Lower lobe of right lung (tissue), 2 donors: Measurements from ENCODE around the gene SKP1. TPM values are rescaled to one million over a fixed set of nuclear protein-coding genes. Genes with fewer than 3 reads are reported as not detected.

Experiments used
- ATAC-seq, 2 donors: fragments of 200-7000 bp; cut with Tn5 transposase; one replicate each; pipeline ENCODE4 v1.9.1; 2020 to 2022; ENCODE audit warnings: mild to moderate bottlenecking in 2 of 2, moderate library complexity in 2 of 2
- DNase-seq: peaks from one replicate; pipeline ENCODE4 v3.0.0-alpha.2; 2020
- H3K27ac ChIP-seq: fragments of 200-600 bp; one replicate; pipeline ENCODE4 v1.8.0; 2022
- H3K27me3 ChIP-seq: fragments of 200-600 bp; one replicate; pipeline ENCODE4 v1.8.0; 2022; ENCODE audit warnings: low read depth
- H3K36me3 ChIP-seq: fragments of 200-600 bp; one replicate; pipeline ENCODE4 v1.8.0; 2022; ENCODE audit warnings: mild to moderate bottlenecking
- H3K4me1 ChIP-seq: fragments of 200-600 bp; one replicate; pipeline ENCODE4 v1.8.0; 2022
- H3K4me3 ChIP-seq: fragments of 200-600 bp; one replicate; pipeline ENCODE4 v1.8.0; 2022; ENCODE audit warnings: mild to moderate bottlenecking
- H3K9me3 ChIP-seq: fragments of 200-600 bp; one replicate; pipeline ENCODE4 v1.8.0; 2022
- CTCF ChIP-seq: fragments of 200-600 bp; IDR thresholded peaks from one replicate; pipeline ENCODE4 v1.8.0; 2022; ENCODE audit warnings: antibody characterized with exemption, mild to moderate bottlenecking
- intact Hi-C: fragments of 100-400 bp; cut with DNase I; formaldehyde crosslinking; loops from one replicate; pipeline ENCODE4 v1.11.0; 2022
- total RNA-seq: library from RNA; stranded (reverse); fragmentation: NEBNext Ultra II Directional; extraction: Animal tissue kit (Norgen Biotek cat#: 25700); gene quantifications from one replicate; pipeline ENCODE4 v1.2.1, GENCODE V29; 2021
- donor health status: DM: no; HTN: yes; CAD: no; lungs with severe emphysema.

Gene SKP1
- total RNA-seq, 1 donor from 2014 or later, result 249 TPM

DNA sequence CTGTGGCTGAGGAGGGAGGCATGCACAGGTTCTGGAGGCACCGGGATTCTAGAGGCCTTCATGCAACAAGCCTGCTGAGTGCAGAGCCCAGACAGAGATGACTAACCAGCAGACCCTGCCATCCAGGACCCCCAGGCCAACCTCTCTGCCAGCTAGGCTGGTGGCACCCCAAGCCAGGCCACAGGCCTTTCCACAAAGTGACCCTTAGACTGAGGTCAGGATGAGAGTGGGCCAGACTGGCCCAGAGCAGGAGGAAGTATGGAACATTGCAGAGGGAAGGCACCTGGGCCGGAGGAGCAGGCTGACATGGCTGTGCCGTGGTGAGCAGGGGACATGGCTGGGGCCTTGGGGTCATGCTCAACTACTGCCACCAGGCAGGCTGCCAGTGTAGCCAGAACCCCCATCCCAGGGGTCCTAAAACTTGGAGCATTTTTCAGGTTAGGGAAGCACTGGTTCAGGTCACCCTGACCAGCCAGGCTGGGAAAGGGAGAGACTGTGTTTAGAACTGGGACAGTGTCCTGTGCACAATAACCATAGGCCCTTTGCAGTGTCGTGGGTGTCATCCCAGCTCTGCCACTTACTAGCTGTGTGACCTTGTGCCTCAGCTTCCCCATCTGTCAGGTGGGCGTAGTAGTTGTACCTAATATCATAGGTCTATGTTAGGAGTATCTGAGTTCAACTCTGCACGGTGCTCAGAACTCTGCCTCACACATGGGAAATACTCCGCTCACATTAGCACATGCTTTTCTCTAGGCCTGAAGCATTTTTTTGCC, 45.0 kb downstream of the SKP1 start:
- Histone ChIP-seq H3K9me3 (no peaks in the 10 kb centered on the region), H3K27ac (peak overlapping the region; percentile 41), H3K36me3 (peaks cover 40% of the 10 kb centered on the region), H3K27me3 (no peaks in the 10 kb centered on the region), H3K4me1 (peaks cover 48% of the 10 kb centered on the region), H3K4me3 (no peak overlapping the region)
- TF ChIP-seq CTCF, result no peak
- no peak for ATAC-seq
- peak; percentile 28 for DNase-seq
- intact Hi-C loops, result no loop called here

DNA sequence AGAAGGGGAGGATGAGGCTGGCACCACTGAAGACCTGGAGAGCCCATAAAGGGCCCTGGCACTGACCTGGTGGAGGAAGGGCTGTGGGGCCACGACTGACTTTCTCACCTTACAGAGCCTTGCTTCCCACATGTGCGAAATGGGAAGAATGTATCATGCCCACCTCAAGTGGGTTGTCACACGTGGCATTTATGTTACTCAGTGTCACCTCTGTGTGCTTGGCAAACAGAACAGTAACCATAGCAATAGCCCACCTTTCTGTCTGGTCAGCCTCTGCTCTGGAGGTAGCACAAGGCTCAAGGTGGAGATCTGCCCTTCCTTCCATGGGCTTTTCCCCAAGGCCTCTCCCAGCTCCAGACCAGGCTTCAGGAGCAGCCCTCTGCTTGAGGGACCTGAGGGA, 45.6 kb downstream of the SKP1 start:
- Histone ChIP-seq H3K27me3 (no peaks in the 10 kb centered on the region), H3K36me3 (peaks cover 34% of the 10 kb centered on the region), H3K4me3 (no peak overlapping the region), H3K9me3 (no peaks in the 10 kb centered on the region), H3K27ac (peak overlapping the region; percentile 41), H3K4me1 (peaks cover 48% of the 10 kb centered on the region)
- intact Hi-C loops, result no loop called here
- ATAC-seq (no peak), DNase-seq (peak; percentile 13)
- no peak for TF ChIP-seq CTCF

- ATAC-seq (no peak), DNase-seq (peak; percentile 17)
- Histone ChIP-seq H3K4me1 (peaks cover 54% of the 10 kb centered on the region), H3K27ac (peak overlapping the region; percentile 70), H3K9me3 (no peaks in the 10 kb centered on the region), H3K4me3 (no peak overlapping the region), H3K27me3 (no peaks in the 10 kb centered on the region), H3K36me3 (peaks cover 26% of the 10 kb centered on the region)
- no peak for TF ChIP-seq CTCF
- intact Hi-C loops, result no loop called here
These were observed 46.4 kb downstream of the SKP1 start for GRCh38 chr5:134130239-134130945.

DNA sequence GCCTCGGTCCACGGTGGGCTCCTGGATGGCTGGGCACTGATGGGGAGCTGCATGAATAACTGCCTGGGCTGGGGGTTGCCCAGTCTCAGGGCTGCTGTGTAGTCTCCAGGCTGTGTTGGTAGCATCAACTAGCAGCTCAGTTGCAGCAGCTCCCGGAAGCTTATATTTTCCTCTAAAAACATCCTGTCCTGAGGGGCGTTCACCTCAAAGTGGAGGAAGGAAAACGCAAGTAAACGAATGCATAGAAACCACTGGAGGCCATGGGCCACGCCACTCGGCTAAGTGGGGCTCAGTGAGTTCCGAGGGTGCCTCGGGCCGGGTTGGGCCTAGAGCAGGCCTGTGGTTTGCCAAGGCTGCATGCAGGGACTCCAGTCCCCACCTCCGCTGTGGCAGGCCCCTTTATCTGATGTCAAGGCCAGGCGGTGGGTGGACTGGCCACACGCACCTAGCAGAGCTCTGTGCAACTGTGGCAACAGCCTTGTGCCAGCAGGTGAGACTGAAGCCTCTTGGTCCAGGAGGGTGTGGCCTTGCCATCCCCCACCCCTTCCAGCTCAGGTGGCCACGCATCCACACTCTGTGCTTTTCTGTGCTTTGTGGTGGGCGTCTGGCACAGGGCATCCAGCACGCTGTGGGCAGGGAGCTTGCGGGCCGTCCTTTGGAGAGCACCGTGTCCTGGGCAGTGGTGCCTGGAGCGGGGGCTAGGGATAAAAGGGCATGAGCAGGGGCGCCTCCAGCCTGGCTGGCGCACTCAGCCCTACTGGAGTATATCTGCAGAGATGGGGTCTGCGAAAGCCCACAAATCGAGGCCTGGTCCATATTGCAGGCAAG, 47.1 kb downstream of the SKP1 start:
- DNase-seq (peak; percentile 39), ATAC-seq (no peak)
- H3K4me3 ChIP-seq, result no peak overlapping the region
- peaks cover 62% of the 10 kb centered on the region for H3K4me1 ChIP-seq
- intact Hi-C loops, result no loop called here
- peaks cover 19% of the 10 kb centered on the region for H3K36me3 ChIP-seq
- no peaks in the 10 kb centered on the region for H3K27me3 ChIP-seq
- TF ChIP-seq CTCF, result no peak
- H3K27ac ChIP-seq, result peak overlapping the region; percentile 70
- no peaks in the 10 kb centered on the region for H3K9me3 ChIP-seq

GRCh38 chr5:134128648-134128995, 48.1 kb downstream of the SKP1 start:
- peaks cover 71% of the 10 kb centered on the region for H3K4me1 ChIP-seq
- no peak for TF ChIP-seq CTCF
- no peak for ATAC-seq

More at GRCh38 chr5:134128648-134128995, 48.1 kb downstream of the SKP1 start:
- Histone ChIP-seq H3K4me3 (no peak overlapping the region), H3K27me3 (no peaks in the 10 kb centered on the region), H3K27ac (peak overlapping the region; percentile 60), H3K9me3 (no peaks in the 10 kb centered on the region), H3K36me3 (peaks cover 9% of the 10 kb centered on the region)
- DNase-seq, result no peak
- intact Hi-C loops, result no loop called here
